ENCODE data around the gene MAST1.

DNA sequence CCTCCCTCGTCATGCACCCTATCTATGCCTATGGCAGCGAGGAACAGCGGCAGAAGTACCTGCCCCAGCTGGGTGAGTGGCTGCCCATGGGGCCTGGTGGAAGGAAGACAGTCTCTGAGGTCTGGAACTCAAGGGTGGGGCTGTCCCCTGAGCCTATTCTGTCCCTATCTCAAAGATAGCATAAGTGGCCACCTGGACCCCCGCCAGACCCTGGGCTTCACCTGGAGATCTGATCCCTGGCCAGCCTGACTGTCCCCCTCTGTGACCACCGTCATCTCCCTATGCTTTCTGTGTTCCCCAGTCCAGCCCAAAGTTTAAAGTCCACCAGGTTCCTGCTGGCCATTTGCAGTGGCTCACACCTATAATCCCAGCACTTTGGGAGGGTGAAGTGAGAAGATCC is 55.3 kb downstream of the MAST1 start:
- TF ChIP-seq, protein P1, sequence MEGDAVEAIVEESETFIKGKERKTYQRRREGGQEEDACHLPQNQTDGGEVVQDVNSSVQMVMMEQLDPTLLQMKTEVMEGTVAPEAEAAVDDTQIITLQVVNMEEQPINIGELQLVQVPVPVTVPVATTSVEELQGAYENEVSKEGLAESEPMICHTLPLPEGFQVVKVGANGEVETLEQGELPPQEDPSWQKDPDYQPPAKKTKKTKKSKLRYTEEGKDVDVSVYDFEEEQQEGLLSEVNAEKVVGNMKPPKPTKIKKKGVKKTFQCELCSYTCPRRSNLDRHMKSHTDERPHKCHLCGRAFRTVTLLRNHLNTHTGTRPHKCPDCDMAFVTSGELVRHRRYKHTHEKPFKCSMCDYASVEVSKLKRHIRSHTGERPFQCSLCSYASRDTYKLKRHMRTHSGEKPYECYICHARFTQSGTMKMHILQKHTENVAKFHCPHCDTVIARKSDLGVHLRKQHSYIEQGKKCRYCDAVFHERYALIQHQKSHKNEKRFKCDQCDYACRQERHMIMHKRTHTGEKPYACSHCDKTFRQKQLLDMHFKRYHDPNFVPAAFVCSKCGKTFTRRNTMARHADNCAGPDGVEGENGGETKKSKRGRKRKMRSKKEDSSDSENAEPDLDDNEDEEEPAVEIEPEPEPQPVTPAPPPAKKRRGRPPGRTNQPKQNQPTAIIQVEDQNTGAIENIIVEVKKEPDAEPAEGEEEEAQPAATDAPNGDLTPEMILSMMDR (IDR thresholded peaks at IDR 0.05): no peak
- TF ChIP-seq EZH2 (IDR thresholded peaks at IDR 0.05; ENCODE audit: borderline replicate concordance, insufficient read depth, low read depth, low read length, poor library complexity, severe bottlenecking): no peak
